ENCODE data around the gene ZNF774. TPM values are rescaled to one million over a fixed set of nuclear protein-coding genes. Genes with fewer than 3 reads are reported as not detected.

The ZNF774 gene
- polyA plus RNA-seq, 1 experiment: 0.54 TPM

DNA sequence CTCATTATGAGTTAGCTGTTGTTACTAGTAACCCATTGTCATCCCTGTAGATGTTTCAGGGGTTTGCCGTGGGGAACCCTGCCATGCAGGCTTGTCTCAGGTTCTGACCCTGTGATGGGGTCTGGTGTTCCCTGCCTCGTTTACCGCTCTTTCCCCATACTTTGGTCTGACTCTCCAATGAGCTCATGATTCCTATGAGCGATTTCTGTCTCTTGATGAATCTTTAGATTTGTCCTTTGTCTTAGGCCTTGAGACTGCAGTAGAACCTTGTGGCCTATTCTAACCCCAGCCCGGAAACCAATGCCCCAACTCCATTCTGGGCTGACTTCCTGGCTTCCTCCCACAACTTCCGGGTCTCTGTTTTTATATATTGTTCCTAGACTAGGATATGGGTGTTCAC, 24.7 kb downstream of the ZNF774 start:
- DNase-seq (ENCODE audit: low read depth): no peak
- Histone ChIP-seq H3K36me3 (ENCODE audit: control insufficient read depth, insufficient read depth, low read length) (no peaks in the 10 kb centered on the region), H3K4me3 (ENCODE audit: low read depth, low read length) (no peak overlapping the region), H3K27me3 (ENCODE audit: control insufficient read depth, insufficient read depth, low read length) (no peaks in the 10 kb centered on the region)
- ChIA-PET POLR2A (no interaction called here), CTCF (interaction anchor here (3.3 to 4.2 kb wide), 2 partner anchors 9 to 57 kb away, joined by 11 to 14 read pairs; no protein-coding TSS in a partner anchor)
- TF ChIP-seq CTCF (IDR thresholded peaks at IDR 0.05; ENCODE audit: insufficient read depth, low read depth, low read length): no peak

GRCh38 chr15:90379263-90379662, 27.2 kb downstream of the ZNF774 start:
- no peaks in the 10 kb centered on the region for H3K27me3 ChIP-seq (ENCODE audit: control insufficient read depth, insufficient read depth, low read length)
- TF ChIP-seq CTCF (IDR thresholded peaks at IDR 0.05; ENCODE audit: insufficient read depth, low read depth, low read length): no peak
- POLR2A ChIA-PET: no interaction called here
- H3K4me3 ChIP-seq (ENCODE audit: low read depth, low read length): no peak overlapping the region
- CTCF ChIA-PET: interaction anchor here (0.9 to 3.3 kb wide), 2 partner anchors 12 to 18 kb away, joined by 3 to 11 read pairs; no protein-coding TSS in a partner anchor
- no peaks in the 10 kb centered on the region for H3K36me3 ChIP-seq (ENCODE audit: control insufficient read depth, insufficient read depth, low read length)
- DNase-seq (ENCODE audit: low read depth): no peak

DNA sequence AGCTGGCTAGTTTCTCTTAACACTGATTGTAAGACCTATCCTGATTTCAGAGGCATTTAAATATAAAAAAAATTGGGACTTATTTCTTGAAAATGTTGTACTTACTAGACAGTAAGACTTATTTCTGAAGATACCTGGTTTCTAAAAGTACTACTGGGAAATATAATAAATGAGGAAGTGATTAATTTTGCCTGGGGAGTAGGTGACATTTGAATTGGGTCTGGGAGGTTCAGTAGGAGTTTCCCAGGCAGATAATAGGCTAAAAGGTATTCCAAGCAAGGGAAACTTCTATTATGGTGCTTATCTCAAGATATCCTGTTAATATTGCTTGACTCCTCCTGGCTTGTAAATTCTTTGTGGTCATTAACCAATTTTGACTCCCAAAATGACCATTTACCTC, 29.4 kb downstream of the ZNF774 start:
- Histone ChIP-seq H3K36me3 (ENCODE audit: control insufficient read depth, insufficient read depth, low read length) (no peaks in the 10 kb centered on the region), H3K27me3 (ENCODE audit: control insufficient read depth, insufficient read depth, low read length) (no peaks in the 10 kb centered on the region), H3K4me3 (ENCODE audit: low read depth, low read length) (no peak overlapping the region)
- ChIA-PET POLR2A (no interaction called here), CTCF (interaction anchor here (0.9 to 1.9 kb wide), 3 partner anchors 11 to 62 kb away, joined by 4 to 8 read pairs (median 5); no protein-coding TSS in a partner anchor)
- no peak for DNase-seq (ENCODE audit: low read depth)
- no peak for TF ChIP-seq CTCF (IDR thresholded peaks at IDR 0.05; ENCODE audit: insufficient read depth, low read depth, low read length)

DNA sequence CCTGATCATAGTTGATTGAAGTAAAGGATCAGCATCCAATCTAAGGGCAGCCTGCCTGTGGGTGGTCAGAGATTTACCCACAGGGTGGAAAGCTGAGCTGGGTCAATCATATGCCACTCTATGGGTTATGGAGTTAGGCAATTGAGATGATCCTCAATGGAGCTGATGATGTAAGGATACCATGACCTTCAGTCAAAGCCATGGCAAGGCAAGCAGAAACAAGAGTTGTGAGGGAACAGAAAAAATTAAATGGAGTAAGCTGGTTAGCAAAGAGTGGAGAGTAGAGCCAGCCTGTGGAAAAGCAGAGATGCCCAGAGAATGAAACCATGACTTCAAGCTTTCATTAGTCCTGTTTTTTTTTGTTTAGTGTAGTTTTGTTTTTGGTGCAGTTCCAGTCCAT, 30.2 kb downstream of the ZNF774 start:
- Histone ChIP-seq H3K4me3 (ENCODE audit: low read depth, low read length) (no peak overlapping the region), H3K27me3 (ENCODE audit: control insufficient read depth, insufficient read depth, low read length) (no peaks in the 10 kb centered on the region), H3K36me3 (ENCODE audit: control insufficient read depth, insufficient read depth, low read length) (no peaks in the 10 kb centered on the region)
- TF ChIP-seq CTCF (IDR thresholded peaks at IDR 0.05; ENCODE audit: insufficient read depth, low read depth, low read length): no peak
- CTCF ChIA-PET: interaction anchor here (0.6 to 1.9 kb wide), 5 partner anchors 9 to 231 kb away, joined by 3 to 8 read pairs (median 4); no protein-coding TSS in a partner anchor
- DNase-seq (ENCODE audit: low read depth): no peak
- POLR2A ChIA-PET: no interaction called here

DNA sequence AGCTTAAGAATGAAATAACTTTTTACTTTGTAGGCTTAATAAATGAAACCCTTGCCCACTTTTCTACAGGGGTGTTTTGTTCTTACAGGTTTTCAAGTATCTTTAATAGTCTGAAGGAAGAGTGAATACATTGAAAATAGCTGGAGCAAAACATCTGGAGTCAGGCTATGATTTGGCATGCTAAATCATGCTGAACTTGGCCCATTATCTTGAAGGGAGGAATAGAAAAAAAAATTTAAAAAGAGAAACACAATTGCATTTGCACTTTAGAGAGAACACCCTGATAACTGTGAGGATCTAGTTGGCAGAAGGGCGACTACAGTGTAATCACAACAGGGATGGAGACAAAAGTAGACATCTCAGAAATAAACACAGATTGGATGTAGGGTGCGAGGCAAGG, 34.1 kb downstream of the ZNF774 start:
- H3K4me3 ChIP-seq (ENCODE audit: low read depth, low read length): no peak overlapping the region
- no peaks in the 10 kb centered on the region for H3K36me3 ChIP-seq (ENCODE audit: control insufficient read depth, insufficient read depth, low read length)
- TF ChIP-seq CTCF (IDR thresholded peaks at IDR 0.05; ENCODE audit: insufficient read depth, low read depth, low read length): no peak
- CTCF ChIA-PET: interaction anchor here (1.3 kb wide), 1 partner anchor 16 kb away, joined by 3 read pairs; no protein-coding TSS in a partner anchor
- no peak for DNase-seq (ENCODE audit: low read depth)
- POLR2A ChIA-PET: no interaction called here
- H3K27me3 ChIP-seq (ENCODE audit: control insufficient read depth, insufficient read depth, low read length): no peaks in the 10 kb centered on the region
